Muscle layer of duodenum (tissue), 2 donors: ENCODE results near the gene ANKRD24.
"Not testable (repeated sequence)": the region's sequence is repeated elsewhere in the genome, so short reads cannot be mapped to it uniquely, and the experiment has no call there.

Experiments used
- H3K27ac ChIP-seq: one replicate; pipeline ENCODE4 v1.7.0; 2013; ENCODE audit warnings: mild to moderate bottlenecking, low read length
- H3K27me3 ChIP-seq: one replicate; pipeline ENCODE4 v1.7.0; 2013; ENCODE audit warnings: low read depth, mild to moderate bottlenecking, control low read depth, low read length
- H3K36me3 ChIP-seq, 2 donors: one replicate each; pipeline ENCODE4 v1.7.0; 2013; ENCODE audit warnings: low read length in 2 of 2, control low read depth in 1 of 2, mild to moderate bottlenecking in 1 of 2; ENCODE audit not compliant: insufficient read depth in 2 of 2, control insufficient read depth in 1 of 2
- H3K4me1 ChIP-seq, 2 donors: one replicate each; pipeline ENCODE4 v1.7.0; 2013; ENCODE audit warnings: low read length in 2 of 2, mild to moderate bottlenecking in 2 of 2, control low read depth in 1 of 2, moderate library complexity in 1 of 2; ENCODE audit not compliant: insufficient read depth in 2 of 2, control insufficient read depth in 1 of 2
- H3K4me3 ChIP-seq, 2 donors: one replicate each; pipeline ENCODE4 v1.7.0; 2013; ENCODE audit warnings: low read length in 2 of 2, low read depth in 1 of 2, mild to moderate bottlenecking in 1 of 2
- H3K9me3 ChIP-seq, 2 donors: one replicate each; pipeline ENCODE4 v1.7.0; 2013; ENCODE audit warnings: low read length in 2 of 2, control low read depth in 1 of 2, mild to moderate bottlenecking in 1 of 2; ENCODE audit not compliant: control insufficient read depth in 1 of 2
- donor health status: healthy.

The ANKRD24 gene

GRCh38 chr19:4238831-4239230, 56.3 kb downstream of the ANKRD24 start:
- H3K36me3 ChIP-seq, result no peaks in the 10 kb centered on the region
- no peak overlapping the region for H3K27ac ChIP-seq
- H3K4me3 ChIP-seq, result no peak overlapping the region
- H3K4me1 ChIP-seq, result no peaks in the 10 kb centered on the region
- no peaks in the 10 kb centered on the region for H3K9me3 ChIP-seq
- no peaks in the 10 kb centered on the region for H3K27me3 ChIP-seq

- Histone ChIP-seq H3K36me3 (peaks cover 0 to under 1% of the 10 kb centered on the region in 2 donors), H3K27ac (no peak overlapping the region), H3K9me3 (no peaks in the 10 kb centered on the region), H3K27me3 (no peaks in the 10 kb centered on the region), H3K4me1 (peaks cover 0 to 5% of the 10 kb centered on the region in 2 donors), H3K4me3 (no peak overlapping the region)
Observed at GRCh38 chr19:4241824-4242430, 59.4 kb downstream of the ANKRD24 start.

- H3K4me1 ChIP-seq, H3K27me3 ChIP-seq, H3K9me3 ChIP-seq, H3K27ac ChIP-seq: not testable (repeated sequence)
- Histone ChIP-seq H3K4me3 (peak overlapping the region in 1 of 2 donors; percentile 68), H3K36me3 (peaks cover 14 to 23% of the 10 kb centered on the region in 2 donors)
Observed at GRCh38 chr19:4245938-4246337, 63.4 kb downstream of the ANKRD24 start.

DNA sequence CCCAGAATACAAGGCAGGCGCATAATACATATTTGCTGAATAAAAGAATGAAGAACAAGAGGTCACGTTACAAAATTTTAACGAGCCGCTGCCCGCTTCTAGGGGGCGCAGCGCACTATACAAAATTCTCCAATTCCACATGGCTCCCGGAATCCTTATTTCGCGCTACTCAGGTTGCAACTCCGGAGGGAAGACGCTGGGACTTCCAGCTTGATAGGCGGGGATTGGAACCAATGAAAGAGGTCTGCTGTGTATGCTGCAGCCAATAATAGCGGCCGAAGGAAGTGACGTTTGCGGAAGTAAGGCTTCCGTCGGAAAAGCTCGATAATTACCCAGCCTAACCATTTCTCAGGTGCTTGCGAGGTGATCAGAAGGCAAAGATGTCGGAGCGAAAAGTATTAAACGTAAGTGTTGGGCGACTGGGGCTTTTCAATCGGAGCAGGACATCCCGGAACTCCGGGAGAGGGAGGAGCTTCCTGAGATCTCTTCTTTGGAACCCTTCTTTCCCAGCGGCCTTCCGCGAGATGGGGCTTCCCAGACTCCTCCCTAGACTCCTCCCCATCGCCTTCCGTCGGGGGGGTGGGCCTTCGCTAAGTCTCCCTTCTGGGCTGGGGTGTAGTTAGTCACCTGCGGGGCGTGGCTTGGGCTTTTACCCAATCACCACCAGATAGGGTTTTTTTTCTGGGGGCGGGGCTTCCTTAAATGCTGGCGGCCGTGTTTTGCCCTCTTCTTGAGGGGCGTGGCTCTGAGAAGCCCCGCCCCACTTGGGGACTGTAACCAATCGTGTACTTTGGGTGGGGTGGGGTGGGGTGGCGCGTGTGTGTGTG, 64.5 kb downstream of the ANKRD24 start, which contains the start of gene YJU2:
YJU2 (plus strand) TSS at position 314 of the 827 bp plus-strand sequence; CDS start at position 381, 67 bp downstream.
- H3K4me3 ChIP-seq, result peak within 1 kb of the TSS; percentile 68 to 93
- peaks cover 24 to 34% of the 10 kb centered on the region in 2 donors for H3K36me3 ChIP-seq
- no peaks in the 10 kb centered on the region for H3K27me3 ChIP-seq
- H3K9me3 ChIP-seq, result no peaks in the 10 kb centered on the region
- H3K4me1 ChIP-seq, result peaks cover 0 to 9% of the 10 kb centered on the region in 2 donors
- H3K27ac ChIP-seq, result peak within 1 kb of the TSS; percentile 99

DNA sequence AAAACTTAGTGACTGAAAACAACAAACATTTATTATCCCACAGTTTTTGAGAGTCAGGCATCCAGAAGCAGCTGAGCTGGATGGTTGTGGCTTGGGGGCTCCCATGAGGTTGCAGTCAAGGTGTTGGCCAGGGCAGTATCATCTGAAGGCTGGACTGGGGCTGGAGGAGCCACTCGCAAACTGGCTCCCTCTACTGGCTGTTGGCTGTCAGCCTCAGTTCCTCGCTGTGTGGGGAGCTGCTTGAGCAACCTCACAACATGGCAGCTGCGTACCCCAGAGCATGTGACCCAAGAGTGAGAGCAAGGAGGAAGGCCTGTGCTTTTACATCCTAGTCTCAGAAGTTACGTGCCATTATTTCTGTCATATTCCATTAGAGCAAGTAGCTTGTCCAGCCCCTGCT, 74.1 kb downstream of the ANKRD24 start:
- H3K27ac ChIP-seq, result no peak overlapping the region
- peaks cover 5 to 10% of the 10 kb centered on the region in 2 donors for H3K9me3 ChIP-seq
- no peaks in the 10 kb centered on the region for H3K4me1 ChIP-seq
- H3K36me3 ChIP-seq, result peaks cover 25 to 85% of the 10 kb centered on the region in 2 donors
- H3K27me3 ChIP-seq, result no peaks in the 10 kb centered on the region
- no peak overlapping the region for H3K4me3 ChIP-seq

- Histone ChIP-seq H3K36me3 (peaks cover 21 to 85% of the 10 kb centered on the region in 2 donors), H3K27me3 (no peaks in the 10 kb centered on the region), H3K9me3 (peaks cover 5 to 10% of the 10 kb centered on the region in 2 donors), H3K4me1 (no peaks in the 10 kb centered on the region), H3K4me3 (no peak overlapping the region), H3K27ac (no peak overlapping the region)
Observed at GRCh38 chr19:4257025-4257424, 74.5 kb downstream of the ANKRD24 start.

GRCh38 chr19:4258181-4258580, 75.7 kb downstream of the ANKRD24 start:
- H3K36me3 ChIP-seq, result peaks cover 16 to 89% of the 10 kb centered on the region in 2 donors
- H3K4me3 ChIP-seq, result no peak overlapping the region
- H3K27me3 ChIP-seq, result no peaks in the 10 kb centered on the region
- no peak overlapping the region for H3K27ac ChIP-seq
- H3K9me3 ChIP-seq, result peaks cover 5 to 10% of the 10 kb centered on the region in 2 donors
- H3K4me1 ChIP-seq, result no peaks in the 10 kb centered on the region

- Histone ChIP-seq H3K4me3 (no peak overlapping the region), H3K27ac (no peak overlapping the region), H3K4me1 (no peaks in the 10 kb centered on the region), H3K36me3 (peaks cover 10 to 83% of the 10 kb centered on the region in 2 donors), H3K9me3 (peaks cover 5 to 7% of the 10 kb centered on the region in 2 donors), H3K27me3 (no peaks in the 10 kb centered on the region)
Observed at GRCh38 chr19:4260613-4261191, 78.2 kb downstream of the ANKRD24 start.

DNA sequence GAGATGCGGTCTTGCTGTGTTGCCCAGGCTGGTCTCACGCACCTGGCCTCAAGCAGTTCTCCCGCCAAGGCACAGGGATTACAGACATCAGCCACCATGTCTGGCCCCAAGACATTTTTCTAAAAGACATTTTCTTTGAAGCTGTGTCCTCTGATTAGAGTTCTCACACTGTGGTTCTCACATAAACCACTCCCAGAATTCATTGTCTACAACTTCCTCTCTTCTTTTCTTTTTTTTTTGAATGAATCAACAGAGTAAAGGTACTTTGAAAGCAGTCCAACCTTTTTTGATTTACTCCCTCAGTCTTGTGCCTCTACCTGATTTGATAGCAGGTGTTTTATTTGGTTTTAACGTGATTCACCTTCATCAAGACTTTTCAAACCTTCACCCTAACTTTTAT, 82.3 kb downstream of the ANKRD24 start:
- Histone ChIP-seq H3K9me3 (no peaks in the 10 kb centered on the region), H3K36me3 (peaks cover 15 to 76% of the 10 kb centered on the region in 2 donors), H3K4me3 (no peak overlapping the region), H3K4me1 (no peaks in the 10 kb centered on the region), H3K27ac (no peak overlapping the region), H3K27me3 (no peaks in the 10 kb centered on the region)

GRCh38 chr19:4266253-4267000, 83.9 kb downstream of the ANKRD24 start:
- Histone ChIP-seq H3K4me3 (no peak overlapping the region), H3K27ac (no peak overlapping the region), H3K27me3 (no peaks in the 10 kb centered on the region), H3K9me3 (no peaks in the 10 kb centered on the region), H3K36me3 (peaks cover 15 to 61% of the 10 kb centered on the region in 2 donors), H3K4me1 (no peaks in the 10 kb centered on the region)
